OCI-LY3 (cell line): ENCODE data around the gene CCNJL.

Experiments used
- CTCF ChIP-seq: fragments of 200-600, 300-600 bp; sonication (generic); IDR thresholded peaks from 2 replicates; pipeline ENCODE4 v1.5.1; 2014; ENCODE audit warnings: antibody characterized with exemption, low read length, low read depth
- EZH2phosphoT487 ChIP-seq: fragments of 200-600 bp; shearing (Covaris generic); IDR thresholded peaks from 2 replicates; pipeline ENCODE4 v1.6.1; 2018; ENCODE audit warnings: antibody characterized with exemption, mixed run types, low read depth

GRCh38 chr5:160293386-160293785 lies 19.0 kb downstream of the CCNJL start:
- TF ChIP-seq CTCF (no peak), EZH2phosphoT487 (no peak)
